ENCODE measurements around the gene SEC61G. TPM values are rescaled to one million over a fixed set of nuclear protein-coding genes. Genes with fewer than 3 reads are reported as not detected.

Gene SEC61G
- total RNA-seq (2014; rRNA removed; shearing (Covaris generic)) (551 and 1,194 TPM in 2 replicates), polyA plus RNA-seq (2016; fragmentation: Nextera tagmentation; extraction: Ambion mirVana) (630 and 670 TPM in 2 replicates)

DNA sequence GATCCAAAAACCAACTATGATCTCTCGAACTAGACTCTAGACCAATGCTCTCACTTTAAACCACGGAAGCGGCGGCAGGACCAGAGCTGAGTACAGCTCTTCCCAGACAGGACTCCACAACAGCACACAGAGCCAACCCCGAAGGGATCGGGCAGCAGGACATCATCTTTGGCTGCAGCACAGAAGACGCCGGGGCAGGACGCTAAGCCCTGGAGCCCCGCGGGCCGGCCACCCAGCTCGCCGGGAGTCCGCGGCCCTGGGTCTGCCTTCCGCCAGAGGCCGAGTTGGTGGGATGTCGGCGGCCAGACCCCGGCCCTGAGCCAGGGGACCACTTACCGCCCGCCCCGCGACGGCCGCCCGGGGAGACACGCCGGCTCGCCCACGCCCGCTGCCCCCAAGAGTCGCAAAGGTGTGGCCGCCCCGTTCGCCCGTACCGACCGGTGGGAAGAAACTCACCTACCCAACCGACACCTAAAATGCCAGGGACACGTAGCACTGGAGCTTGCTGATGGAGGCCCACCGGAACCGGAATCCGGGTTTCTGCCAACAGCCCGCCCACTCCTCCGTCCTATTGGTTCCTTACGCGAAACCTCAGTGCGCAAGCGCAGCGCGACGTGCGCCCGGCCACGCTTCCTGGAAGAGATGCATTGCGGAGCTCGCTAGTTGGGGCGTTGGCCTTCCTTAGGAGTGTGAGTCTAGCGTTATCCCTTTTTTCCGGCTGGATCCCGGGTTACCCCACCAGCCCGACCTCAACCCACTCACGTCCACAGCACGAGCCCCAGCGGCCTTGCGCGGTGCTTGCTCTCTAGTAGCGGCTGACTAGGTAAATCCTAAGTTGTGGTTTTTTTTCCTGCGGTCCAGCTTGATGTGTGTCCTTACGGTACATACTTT is at the start of gene SEC61G:
SEC61G (minus strand) TSS at position 510 of the 891 bp plus-strand sequence. CDS start 1,623 bp downstream, outside the sequence.
- peak; percentile 99 for DNase-seq
- Histone ChIP-seq H3K27ac (peak within 1 kb of the TSS; percentile 95), H3K27me3 (replicated peaks; ENCODE audit: insufficient read depth) (no peaks in the 10 kb centered on the region), H3K4me3 (peak within 1 kb of the TSS; percentile 95), H3K36me3 (ENCODE audit: low read depth) (peaks cover 25% of the 10 kb centered on the region), H2AFZ (peak within 1 kb of the TSS; percentile 87), H3K4me2 (ENCODE audit: unreplicated experiment) (peak within 1 kb of the TSS; percentile 99), H3K9ac (peak within 1 kb of the TSS; percentile 98), H3K79me2 (ENCODE audit: insufficient read depth) (peaks cover 59% of the 10 kb centered on the region), H3K9me3 (ENCODE audit: low read depth) (no peaks in the 10 kb centered on the region), H3K9me2 (ENCODE audit: insufficient read depth) (no peaks in the 10 kb centered on the region), H4K20me1 (ENCODE audit: insufficient read depth) (peaks cover 24% of the 10 kb centered on the region), H3F3A (ENCODE audit: insufficient read depth) (peaks cover 17% of the 10 kb centered on the region; the same call in 1 of the 2 replicates), H3K4me1 (ENCODE audit: insufficient read depth) (peaks cover 31% of the 10 kb centered on the region)
- no peak for TF ChIP-seq EZH2phosphoT487 (IDR thresholded peaks at IDR 0.05; ENCODE audit: insufficient read depth, low read depth)
- TF ChIP-seq EZH2 (IDR thresholded peaks at IDR 0.05; ENCODE audit: insufficient read depth, poor library complexity, severe bottlenecking), result no peak
- in situ Hi-C loops (cut with MboI), result loop anchor here (25.0 kb wide), 1 partner anchor 1303 kb away; the partner anchor contains the start of genes CCT6A, PSPH and SUMF2
- 0 to 2% methylated on average over 43 to 50 of the region's 72 CpGs for WGBS, 2 experiments (ENCODE audit: low coverage in 1 of 2, low lambda C conversion rate in 2 of 2, missing lambda C conversion rate in 2 of 2)

DNA sequence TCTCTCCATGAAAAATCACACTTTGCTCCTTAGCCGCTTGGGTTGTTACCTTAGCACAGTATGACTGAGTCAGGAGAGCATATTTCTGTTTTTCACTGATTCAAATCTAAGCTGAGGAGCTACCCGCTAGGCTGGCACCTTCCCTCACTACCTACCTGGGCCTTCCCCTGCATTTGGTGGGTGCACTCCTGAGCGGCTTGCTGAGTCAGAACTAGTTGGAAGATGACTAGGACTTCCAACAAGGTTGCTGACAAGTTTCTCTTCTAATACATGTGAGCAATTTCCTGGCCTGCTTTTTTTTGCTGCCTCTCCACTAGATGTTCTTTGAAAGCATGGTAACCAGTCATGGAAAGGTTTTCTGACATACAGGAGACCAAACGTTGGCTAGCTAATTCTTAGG is 43.8 kb upstream of the SEC61G start:
- in situ Hi-C loops (cut with MboI), result no loop called here
- peak; percentile 69 for DNase-seq
- Histone ChIP-seq H2AFZ (no peak overlapping the region), H3K4me2 (ENCODE audit: unreplicated experiment) (no peak overlapping the region), H3K27ac (no peak overlapping the region), H3K79me2 (ENCODE audit: insufficient read depth) (no peaks in the 10 kb centered on the region), H3K36me3 (ENCODE audit: low read depth) (no peaks in the 10 kb centered on the region), H3K4me1 (ENCODE audit: insufficient read depth) (peaks cover 4% of the 10 kb centered on the region; the same call in 1 of the 2 replicates), H3K4me3 (no peak overlapping the region), H3K9me3 (ENCODE audit: low read depth) (no peaks in the 10 kb centered on the region), H3K27me3 (replicated peaks; ENCODE audit: insufficient read depth) (peaks cover 17% of the 10 kb centered on the region), H3F3A (ENCODE audit: insufficient read depth) (no peaks in the 10 kb centered on the region), H4K20me1 (ENCODE audit: insufficient read depth) (no peaks in the 10 kb centered on the region), H3K9me2 (ENCODE audit: insufficient read depth) (no peaks in the 10 kb centered on the region), H3K9ac (no peak overlapping the region)
- TF ChIP-seq EZH2 (IDR thresholded peaks at IDR 0.05; ENCODE audit: insufficient read depth, poor library complexity, severe bottlenecking) (no peak), EZH2phosphoT487 (IDR thresholded peaks at IDR 0.05; ENCODE audit: insufficient read depth, low read depth) (no peak)
- WGBS, 2 experiments (ENCODE audit: low coverage in 1 of 2, low lambda C conversion rate in 2 of 2, missing lambda C conversion rate in 2 of 2), result 53 to 56% methylated on average over 4 of the region's 4 CpGs

DNA sequence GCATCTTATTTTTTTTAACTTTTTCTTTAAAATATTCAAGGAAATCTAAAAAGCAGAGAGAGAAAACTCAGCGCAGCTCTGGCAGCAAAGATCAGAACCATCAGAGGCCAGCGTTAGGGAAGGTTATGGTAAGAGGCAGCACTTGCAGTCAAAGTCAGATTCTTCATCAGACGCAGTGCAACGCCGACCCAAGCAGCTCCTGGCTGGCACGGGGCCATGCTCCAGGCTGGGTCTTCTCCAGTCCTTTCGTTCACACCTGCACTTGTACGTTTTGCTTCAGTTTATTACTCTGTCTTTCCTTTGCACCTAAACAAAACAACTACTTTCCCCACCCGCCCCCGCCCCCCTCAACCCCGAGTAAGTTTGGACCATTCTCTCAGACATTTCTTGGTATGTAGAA is 43.1 kb upstream of the SEC61G start:
- H4K20me1 ChIP-seq (ENCODE audit: insufficient read depth), result no peaks in the 10 kb centered on the region
- in situ Hi-C loops (cut with MboI), result no loop called here
- peaks cover 14% of the 10 kb centered on the region for H3K27me3 ChIP-seq (replicated peaks; ENCODE audit: insufficient read depth)
- no peak overlapping the region for H3K27ac ChIP-seq
- no peaks in the 10 kb centered on the region for H3K9me3 ChIP-seq (ENCODE audit: low read depth)
- H3K79me2 ChIP-seq (ENCODE audit: insufficient read depth), result no peaks in the 10 kb centered on the region
- H2AFZ ChIP-seq, result no peak overlapping the region
- no peaks in the 10 kb centered on the region for H3K9me2 ChIP-seq (ENCODE audit: insufficient read depth)
- no peak for TF ChIP-seq EZH2 (IDR thresholded peaks at IDR 0.05; ENCODE audit: insufficient read depth, poor library complexity, severe bottlenecking)
- TF ChIP-seq EZH2phosphoT487 (IDR thresholded peaks at IDR 0.05; ENCODE audit: insufficient read depth, low read depth), result no peak
- no peak for DNase-seq
- H3K4me3 ChIP-seq, result no peak overlapping the region
- no peaks in the 10 kb centered on the region for H3F3A ChIP-seq (ENCODE audit: insufficient read depth)
- no peak overlapping the region for H3K4me2 ChIP-seq (ENCODE audit: unreplicated experiment)
- H3K9ac ChIP-seq, result no peak overlapping the region
- H3K36me3 ChIP-seq (ENCODE audit: low read depth), result no peaks in the 10 kb centered on the region
- peaks cover 4% of the 10 kb centered on the region; the same call in 1 of the 2 replicates for H3K4me1 ChIP-seq (ENCODE audit: insufficient read depth)
- 73 to 83% methylated on average over 11 of the region's 11 CpGs for WGBS, 2 experiments (ENCODE audit: low coverage in 1 of 2, low lambda C conversion rate in 2 of 2, missing lambda C conversion rate in 2 of 2)

DNA sequence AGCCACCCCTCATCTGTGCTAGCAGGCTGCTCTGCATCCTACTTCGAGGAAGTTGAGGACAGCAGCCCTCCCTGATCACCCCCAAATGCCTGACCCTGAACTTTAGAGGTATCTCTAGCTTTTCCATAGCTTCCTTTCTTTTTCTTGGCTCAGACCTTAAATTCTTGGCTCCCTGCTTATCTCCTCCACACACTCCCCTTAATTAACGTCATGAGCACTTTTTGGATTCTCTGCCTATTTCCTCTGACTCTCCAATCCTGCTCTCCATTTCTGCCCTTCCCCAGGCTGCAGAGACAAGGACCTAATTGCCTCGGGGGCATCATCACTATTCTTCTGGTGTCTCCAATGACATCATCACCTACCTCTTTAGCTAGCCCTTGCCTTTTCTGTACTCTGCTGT is 40.8 kb upstream of the SEC61G start:
- no peak overlapping the region for H3K4me3 ChIP-seq
- no peak for DNase-seq
- H3K4me2 ChIP-seq (ENCODE audit: unreplicated experiment), result no peak overlapping the region
- no peak overlapping the region for H3K27ac ChIP-seq
- H3K79me2 ChIP-seq (ENCODE audit: insufficient read depth), result no peaks in the 10 kb centered on the region
- H3K36me3 ChIP-seq (ENCODE audit: low read depth), result no peaks in the 10 kb centered on the region
- TF ChIP-seq EZH2 (IDR thresholded peaks at IDR 0.05; ENCODE audit: insufficient read depth, poor library complexity, severe bottlenecking) (no peak), EZH2phosphoT487 (IDR thresholded peaks at IDR 0.05; ENCODE audit: insufficient read depth, low read depth) (no peak)
- no peaks in the 10 kb centered on the region for H4K20me1 ChIP-seq (ENCODE audit: insufficient read depth)
- WGBS, 2 experiments (ENCODE audit: low coverage in 1 of 2, low lambda C conversion rate in 2 of 2, missing lambda C conversion rate in 2 of 2), result 93 to 95% methylated on average over 3 of the region's 3 CpGs
- peaks cover 4% of the 10 kb centered on the region; the same call in 1 of the 2 replicates for H3K4me1 ChIP-seq (ENCODE audit: insufficient read depth)
- H2AFZ ChIP-seq, result no peak overlapping the region
- no peaks in the 10 kb centered on the region for H3K9me2 ChIP-seq (ENCODE audit: insufficient read depth)
- in situ Hi-C loops (cut with MboI), result no loop called here
- no peaks in the 10 kb centered on the region for H3K9me3 ChIP-seq (ENCODE audit: low read depth)
- no peaks in the 10 kb centered on the region for H3F3A ChIP-seq (ENCODE audit: insufficient read depth)
- H3K9ac ChIP-seq, result no peak overlapping the region
- H3K27me3 ChIP-seq (replicated peaks; ENCODE audit: insufficient read depth), result peaks cover 14% of the 10 kb centered on the region
